Endodermal cell (in vitro differentiated cells): ENCODE measurements around the gene KCNV2. TPM values are rescaled to one million over a fixed set of nuclear protein-coding genes. Genes with fewer than 3 reads are reported as not detected.
A peak's percentile ranks its signal among the peaks of the same experiment; 100 is the strongest.

Source experiments
- DNase-seq: peaks from one replicate; pipeline ENCODE4 v3.0.0-alpha.2; 2017
- H3K27ac ChIP-seq: 2 replicates; pipeline ENCODE4 v1.5.1; 2013; ENCODE audit warnings: mild to moderate bottlenecking, low read depth, low read length, moderate library complexity
- H3K27me3 ChIP-seq: 2 replicates; pipeline ENCODE4 v1.6.1; 2013; ENCODE audit warnings: mild to moderate bottlenecking, low read length, moderate library complexity; ENCODE audit not compliant: insufficient read depth, control insufficient read depth, poor library complexity, severe bottlenecking
- H3K36me3 ChIP-seq: 2 replicates; pipeline ENCODE4 v1.7.0; 2013; ENCODE audit warnings: mild to moderate bottlenecking, low read length, moderate library complexity; ENCODE audit not compliant: control insufficient read depth, insufficient read depth
- H3K4me1 ChIP-seq: one replicate; pipeline ENCODE4 v1.7.0; 2013; ENCODE audit warnings: low read length; ENCODE audit not compliant: control insufficient read depth, insufficient read depth
- H3K4me3 ChIP-seq: 2 replicates; pipeline ENCODE4 v1.5.1; 2013; ENCODE audit warnings: mild to moderate bottlenecking, low read length, moderate library complexity
- H3K9ac ChIP-seq: 2 replicates; pipeline ENCODE4 v1.6.1; 2013; ENCODE audit warnings: mild to moderate bottlenecking, low read length, moderate library complexity; ENCODE audit not compliant: poor library complexity, severe bottlenecking; ENCODE audit errors: extremely low read depth
- H3K9me3 ChIP-seq: 2 replicates; pipeline ENCODE4 v1.6.1; 2013; ENCODE audit warnings: mild to moderate bottlenecking, low read length, moderate library complexity; ENCODE audit not compliant: control insufficient read depth
- H3K27ac Mint-ChIP-seq: 2 replicates; pipeline ENCODE4 v1.8.0; 2020; ENCODE audit warnings: mixed read lengths
- H3K27me3 Mint-ChIP-seq: 2 replicates; pipeline ENCODE4 v1.8.0; 2021; ENCODE audit warnings: mild to moderate bottlenecking, mixed read lengths; ENCODE audit not compliant: insufficient read depth
- H3K36me3 Mint-ChIP-seq: 2 replicates; pipeline ENCODE4 v1.8.0; 2020; ENCODE audit warnings: low read depth, mixed read lengths
- H3K4me1 Mint-ChIP-seq: 2 replicates; pipeline ENCODE4 v1.8.0; 2020; ENCODE audit warnings: mixed read lengths
- H3K4me3 Mint-ChIP-seq: 2 replicates; pipeline ENCODE4 v1.8.0; 2020; ENCODE audit warnings: mild to moderate bottlenecking, moderate library complexity, mixed read lengths
- H3K9me3 Mint-ChIP-seq: 2 replicates; pipeline ENCODE4 v1.8.0; 2020; ENCODE audit warnings: mild to moderate bottlenecking, mixed read lengths
- CTCF ChIP-seq: fragments of 200-600 bp; sonication (generic); conservative IDR thresholded peaks from 2 replicates; pipeline ENCODE4 v1.5.0; 2021; ENCODE audit warnings: antibody characterized with exemption, mild to moderate bottlenecking
- WGBS, 2 experiments: methylation state at CpG; one replicate each; pipeline versions ENCODE4 v1.1.5 to v1.1.7; 2013; ENCODE audit warnings: missing lambda C conversion rate in 2 of 2, mixed read lengths in 1 of 2; ENCODE audit not compliant: insufficient coverage in 1 of 2, insufficient read length in 1 of 2; 5-methylcytosine and 5-hydroxymethylcytosine counted together
- total RNA-seq, 2 donors: library from RNA; stranded (reverse); fragmentation: NEBNext Ultra II Directional in 1 of 2; extraction: Animal tissue kit (Norgen Biotek cat#: 25700) in 1 of 2; gene quantifications; 2 replicates in 1 of 2; 3 replicates in 1 of 2; pipeline ENCODE4 v1.2.1, GENCODE V29; 2021

The KCNV2 gene
- total RNA-seq, 2 donors from 2014 or later: 1.2 to 2.0 TPM

GRCh38 chr9:2725126-2725525, 7.8 kb downstream of the KCNV2 start:
- Histone ChIP-seq H3K36me3 (no peaks in the 10 kb centered on the region), H3K27ac (no peak overlapping the region), H3K9ac (no peak overlapping the region), H3K4me3 (no peak overlapping the region), H3K27me3 (no peaks in the 10 kb centered on the region), H3K9me3 (no peaks in the 10 kb centered on the region), H3K4me1 (peaks cover 12% of the 10 kb centered on the region)
- H3K27ac Mint-ChIP-seq: peak overlapping the region; percentile 58
- H3K36me3 Mint-ChIP-seq: peaks cover 6% of the 10 kb centered on the region
- no peak for DNase-seq
- no peak overlapping the region for H3K4me3 Mint-ChIP-seq
- H3K27me3 Mint-ChIP-seq: no peaks in the 10 kb centered on the region
- peaks cover 53% of the 10 kb centered on the region for H3K4me1 Mint-ChIP-seq
- no peak for TF ChIP-seq CTCF
- no peaks in the 10 kb centered on the region for H3K9me3 Mint-ChIP-seq
- WGBS, 2 experiments: 93 to 100% methylated on average over 2 to 4 of the region's 4 CpGs

- DNase-seq: no peak
- peaks cover 4% of the 10 kb centered on the region for H3K36me3 Mint-ChIP-seq
- H3K9me3 Mint-ChIP-seq: no peaks in the 10 kb centered on the region
- H3K9me3 ChIP-seq: no peaks in the 10 kb centered on the region
- H3K27ac Mint-ChIP-seq: peak overlapping the region; percentile 45
- H3K27me3 ChIP-seq: no peaks in the 10 kb centered on the region
- H3K4me1 ChIP-seq: peaks cover 12% of the 10 kb centered on the region
- H3K27ac ChIP-seq: no peak overlapping the region
- 80 to 90% methylated on average over 1 to 4 of the region's 4 CpGs for WGBS, 2 experiments
- H3K27me3 Mint-ChIP-seq: no peaks in the 10 kb centered on the region
- no peak overlapping the region for H3K4me3 ChIP-seq
- TF ChIP-seq CTCF: no peak
- H3K9ac ChIP-seq: no peak overlapping the region
- no peaks in the 10 kb centered on the region for H3K36me3 ChIP-seq
- H3K4me3 Mint-ChIP-seq: no peak overlapping the region
- H3K4me1 Mint-ChIP-seq: peaks cover 46% of the 10 kb centered on the region
These were observed 8.8 kb downstream of the KCNV2 start for GRCh38 chr9:2725898-2726649.

GRCh38 chr9:2726650-2727340, 9.5 kb downstream of the KCNV2 start:
- H3K27me3 ChIP-seq: no peaks in the 10 kb centered on the region
- peak overlapping the region; percentile 45 for H3K27ac Mint-ChIP-seq
- no peak overlapping the region for H3K4me3 ChIP-seq
- H3K9me3 ChIP-seq: no peaks in the 10 kb centered on the region
- H3K27ac ChIP-seq: no peak overlapping the region
- peaks cover 6% of the 10 kb centered on the region for H3K36me3 Mint-ChIP-seq
- no peaks in the 10 kb centered on the region for H3K27me3 Mint-ChIP-seq
- no peak overlapping the region for H3K4me3 Mint-ChIP-seq
- H3K36me3 ChIP-seq: no peaks in the 10 kb centered on the region
- no peak for DNase-seq
- 83 to 90% methylated on average over 5 to 12 of the region's 13 CpGs for WGBS, 2 experiments
- no peaks in the 10 kb centered on the region for H3K9me3 Mint-ChIP-seq
- H3K9ac ChIP-seq: no peak overlapping the region
- peaks cover 12% of the 10 kb centered on the region for H3K4me1 ChIP-seq
- no peak for TF ChIP-seq CTCF
- peaks cover 41% of the 10 kb centered on the region for H3K4me1 Mint-ChIP-seq
